Activated T-cell treated with anti-CD3 and anti-CD28 coated beads, Interleukin-2, amount 50 U/mL, for 4 hours (primary cell): ENCODE results near the gene GAL. TPM values are rescaled to one million over a fixed set of nuclear protein-coding genes. Genes with fewer than 3 reads are reported as not detected.

Experiments
- ATAC-seq, 2 donors: fragments of 200-7000 bp; cut with Tn5 transposase; one replicate each; pipeline ENCODE4 v1.10.0; 2021
- DNase-seq: peaks from one replicate; pipeline ENCODE4 v3.0.0-alpha.2; 2020
- H3K27me3 Mint-ChIP-seq: one replicate; pipeline ENCODE4 v1.8.0; 2021; ENCODE audit warnings: low read depth, mixed read lengths
- H3K36me3 Mint-ChIP-seq: one replicate; pipeline ENCODE4 v1.8.0; 2022; ENCODE audit warnings: mixed read lengths; ENCODE audit not compliant: insufficient read depth
- H3K4me1 Mint-ChIP-seq: one replicate; pipeline ENCODE4 v1.8.0; 2021; ENCODE audit warnings: low read depth, mixed read lengths
- H3K4me3 Mint-ChIP-seq: one replicate; pipeline ENCODE4 v1.8.0; 2021; ENCODE audit warnings: mild to moderate bottlenecking, moderate library complexity, mixed read lengths
- H3K9me3 Mint-ChIP-seq: one replicate; pipeline ENCODE4 v1.8.0; 2021; ENCODE audit warnings: mixed read lengths
- total RNA-seq, 3 donors: library from RNA; stranded (reverse); gene quantifications; one replicate each; pipeline ENCODE4 v1.2.1, GENCODE V29; 2021

Gene GAL
- total RNA-seq, 3 donors from 2014 or later = 2.7 to 5.5 (median 3.6) TPM

- no peak for DNase-seq
- ATAC-seq = no peak
- peaks cover 17% of the 10 kb centered on the region for H3K27me3 Mint-ChIP-seq
- peaks cover 6% of the 10 kb centered on the region for H3K9me3 Mint-ChIP-seq
- no peaks in the 10 kb centered on the region for H3K36me3 Mint-ChIP-seq
- no peaks in the 10 kb centered on the region for H3K4me1 Mint-ChIP-seq
- no peak overlapping the region for H3K4me3 Mint-ChIP-seq
These were observed 30.6 kb upstream of the GAL start for GRCh38 chr11:68653486-68654430.

DNA sequence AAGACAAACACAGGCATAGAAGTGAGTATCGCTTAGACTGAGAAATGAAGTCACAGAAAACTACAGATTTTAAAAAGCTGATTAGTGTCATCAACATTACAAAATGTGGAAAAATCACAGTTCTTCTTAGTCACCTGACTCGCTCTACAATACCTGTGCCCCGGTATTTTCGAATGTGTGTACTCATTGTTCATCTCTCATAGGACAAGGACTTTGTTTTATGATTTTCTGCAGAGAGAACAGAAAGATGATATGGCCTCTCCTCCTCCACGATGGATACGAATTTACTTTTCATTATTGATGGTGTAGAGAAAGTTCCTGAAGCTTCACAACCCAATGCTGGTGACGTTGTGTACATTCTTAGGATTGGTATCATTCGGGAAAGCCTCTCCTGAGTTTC, 29.4 kb upstream of the GAL start:
- Mint-ChIP-seq H3K4me1 (no peaks in the 10 kb centered on the region), H3K9me3 (peaks cover 6% of the 10 kb centered on the region), H3K36me3 (no peaks in the 10 kb centered on the region), H3K4me3 (no peak overlapping the region), H3K27me3 (peaks cover 14% of the 10 kb centered on the region)
- DNase-seq (no peak), ATAC-seq (no peak)

GRCh38 chr11:68655406-68655805, 28.9 kb upstream of the GAL start:
- H3K36me3 Mint-ChIP-seq = no peaks in the 10 kb centered on the region
- no peaks in the 10 kb centered on the region for H3K4me1 Mint-ChIP-seq
- ATAC-seq = no peak
- no peak for DNase-seq
- peaks cover 15% of the 10 kb centered on the region for H3K27me3 Mint-ChIP-seq
- peaks cover 6% of the 10 kb centered on the region for H3K9me3 Mint-ChIP-seq
- H3K4me3 Mint-ChIP-seq = no peak overlapping the region

- no peak overlapping the region for H3K4me3 Mint-ChIP-seq
- no peaks in the 10 kb centered on the region for H3K36me3 Mint-ChIP-seq
- peaks cover 16% of the 10 kb centered on the region for H3K27me3 Mint-ChIP-seq
These were observed 28.5 kb upstream of the GAL start for GRCh38 chr11:68655806-68656205.

DNA sequence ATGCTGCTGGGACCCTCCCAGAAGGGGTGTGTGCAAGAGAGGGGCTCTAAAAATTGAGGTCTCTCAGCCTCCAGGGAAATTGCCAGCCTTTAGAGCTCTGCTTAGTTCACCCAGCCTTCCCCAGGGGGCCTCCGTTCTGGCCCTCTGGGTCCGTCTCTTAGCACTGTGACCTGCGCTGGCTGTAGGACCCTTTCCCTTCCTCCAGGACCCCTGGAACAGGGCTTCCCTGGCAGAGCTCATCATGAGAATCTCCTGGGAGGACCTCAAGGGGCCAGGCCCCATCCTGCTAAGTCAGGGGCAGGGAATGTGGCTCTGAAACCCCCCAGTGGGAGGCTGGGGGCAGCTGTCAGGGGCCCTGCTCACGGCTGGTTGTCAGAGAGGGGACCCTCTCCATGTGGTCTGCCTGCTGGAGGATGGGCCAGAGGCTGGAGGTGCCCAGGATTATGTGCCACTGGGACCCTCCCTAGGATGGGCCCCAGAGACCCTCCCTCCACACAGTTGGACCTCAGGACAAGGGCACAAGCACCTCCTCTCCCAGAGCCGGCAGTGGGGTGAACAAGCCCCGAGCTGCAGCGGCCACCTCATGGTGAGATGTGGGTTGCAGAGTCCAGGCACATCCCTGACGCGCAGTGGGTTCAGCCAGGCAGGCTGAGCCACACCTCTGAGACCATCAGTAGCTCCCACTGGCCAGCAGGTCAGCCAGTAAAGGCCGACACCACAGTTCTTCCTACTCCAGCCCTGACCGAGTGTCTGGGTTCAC, 27.1 kb upstream of the GAL start:
- Mint-ChIP-seq H3K4me1 (no peaks in the 10 kb centered on the region), H3K9me3 (peaks cover 6% of the 10 kb centered on the region), H3K4me3 (no peak overlapping the region), H3K27me3 (peaks cover 19% of the 10 kb centered on the region), H3K36me3 (no peaks in the 10 kb centered on the region)
- ATAC-seq (no peak), DNase-seq (no peak)

More at GRCh38 chr11:68655806-68656205, 28.5 kb upstream of the GAL start:
- DNase-seq = no peak
- no peak for ATAC-seq
- H3K9me3 Mint-ChIP-seq = peaks cover 6% of the 10 kb centered on the region
- no peaks in the 10 kb centered on the region for H3K4me1 Mint-ChIP-seq

- Mint-ChIP-seq H3K27me3 (peaks cover 20% of the 10 kb centered on the region), H3K4me1 (no peaks in the 10 kb centered on the region)
These were observed 26.2 kb upstream of the GAL start for GRCh38 chr11:68658097-68658496.

GRCh38 chr11:68658661-68659060, 25.7 kb upstream of the GAL start:
- H3K27me3 Mint-ChIP-seq = peaks cover 21% of the 10 kb centered on the region
- H3K9me3 Mint-ChIP-seq = peaks cover 6% of the 10 kb centered on the region
- no peaks in the 10 kb centered on the region for H3K36me3 Mint-ChIP-seq
- no peak for DNase-seq
- no peak overlapping the region for H3K4me3 Mint-ChIP-seq
- no peak for ATAC-seq
- H3K4me1 Mint-ChIP-seq = no peaks in the 10 kb centered on the region

More at GRCh38 chr11:68658097-68658496, 26.2 kb upstream of the GAL start:
- DNase-seq (no peak), ATAC-seq (no peak)
- no peak overlapping the region for H3K4me3 Mint-ChIP-seq
- no peaks in the 10 kb centered on the region for H3K36me3 Mint-ChIP-seq
- peaks cover 6% of the 10 kb centered on the region for H3K9me3 Mint-ChIP-seq

- H3K4me1 Mint-ChIP-seq = no peaks in the 10 kb centered on the region
- H3K36me3 Mint-ChIP-seq = no peaks in the 10 kb centered on the region
- H3K9me3 Mint-ChIP-seq = peaks cover 6% of the 10 kb centered on the region
- no peak overlapping the region for H3K4me3 Mint-ChIP-seq
- ATAC-seq (no peak), DNase-seq (no peak)
- H3K27me3 Mint-ChIP-seq = peaks cover 19% of the 10 kb centered on the region
These were observed 25.0 kb upstream of the GAL start for GRCh38 chr11:68659158-68659921.

GRCh38 chr11:68660066-68660810, 24.1 kb upstream of the GAL start:
- ATAC-seq = no peak
- Mint-ChIP-seq H3K4me3 (no peak overlapping the region), H3K4me1 (no peaks in the 10 kb centered on the region), H3K27me3 (peaks cover 20% of the 10 kb centered on the region), H3K36me3 (no peaks in the 10 kb centered on the region), H3K9me3 (peaks cover 3% of the 10 kb centered on the region)
- no peak for DNase-seq

DNA sequence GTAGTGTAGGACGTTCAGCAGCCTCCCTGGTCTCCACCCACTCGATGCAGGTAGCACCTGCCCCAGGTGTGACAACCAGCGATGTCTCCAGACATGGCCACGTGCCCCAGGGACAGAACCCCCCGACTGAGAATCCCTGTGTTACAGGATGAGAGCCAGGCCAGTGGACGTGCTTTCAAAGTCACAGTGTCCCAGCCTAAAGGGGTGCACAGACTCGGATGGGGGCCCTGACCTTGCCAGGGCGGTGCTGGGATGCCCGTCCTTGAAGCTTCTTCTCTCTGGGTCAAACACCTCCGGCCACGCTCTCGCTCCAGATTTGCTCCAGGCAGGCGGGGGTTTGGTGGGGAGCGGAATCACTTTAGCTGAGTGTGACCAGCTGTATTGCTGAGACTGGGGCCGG, 23.3 kb upstream of the GAL start:
- no peak for ATAC-seq

DNA sequence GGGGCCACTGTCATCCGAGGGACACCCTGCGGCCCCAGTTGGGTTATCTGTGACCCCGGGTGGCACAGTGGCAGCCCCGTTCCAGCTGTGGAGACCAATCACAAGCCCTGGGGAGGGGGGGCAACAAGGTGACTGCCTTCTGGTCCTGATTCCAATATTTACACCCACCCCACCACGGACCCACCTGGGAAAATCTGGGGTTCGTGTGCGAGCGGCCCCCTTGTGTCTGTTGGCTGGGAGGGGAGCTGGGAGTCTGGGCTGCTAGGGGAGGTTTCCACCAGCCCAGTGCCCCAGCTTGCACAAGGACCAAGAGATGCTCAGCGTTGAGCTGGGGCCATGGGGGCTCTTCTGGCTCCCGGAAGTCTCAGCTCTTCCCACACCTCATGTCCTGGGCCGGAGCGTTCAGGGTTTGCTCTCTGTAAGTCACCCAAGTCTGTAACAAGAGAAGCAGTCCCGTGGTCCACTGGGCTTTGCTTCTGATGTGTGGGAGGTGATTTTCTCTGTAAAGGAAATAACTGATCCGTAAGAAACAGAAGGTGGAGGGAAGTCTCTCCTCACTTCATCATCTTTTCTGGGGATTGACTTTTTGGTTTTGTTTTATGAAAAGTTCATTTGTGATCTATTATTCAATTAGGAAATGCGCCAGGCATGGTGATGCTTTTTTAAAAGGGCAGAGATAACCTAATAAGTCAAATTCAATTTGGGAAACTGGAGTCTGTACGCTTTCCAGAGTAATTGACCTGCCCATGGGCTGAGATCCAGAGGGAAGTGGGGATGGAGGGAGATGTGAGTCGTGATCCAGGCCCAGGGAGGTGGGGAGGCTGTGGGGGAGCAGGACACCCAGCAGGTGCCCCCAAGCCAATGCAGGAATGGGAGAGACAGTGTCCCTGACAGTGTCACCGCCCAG, 22.4 kb upstream of the GAL start:
- H3K4me3 Mint-ChIP-seq = no peak overlapping the region
- H3K9me3 Mint-ChIP-seq = no peaks in the 10 kb centered on the region
- H3K4me1 Mint-ChIP-seq = no peaks in the 10 kb centered on the region
- DNase-seq (no peak), ATAC-seq (no peak)
- H3K27me3 Mint-ChIP-seq = peaks cover 19% of the 10 kb centered on the region
- H3K36me3 Mint-ChIP-seq = no peaks in the 10 kb centered on the region

More for the DNA sequence above, 23.3 kb upstream of the GAL start:
- Mint-ChIP-seq H3K4me3 (no peak overlapping the region), H3K9me3 (no peaks in the 10 kb centered on the region), H3K36me3 (no peaks in the 10 kb centered on the region), H3K4me1 (no peaks in the 10 kb centered on the region), H3K27me3 (peaks cover 19% of the 10 kb centered on the region)
- no peak for DNase-seq

DNA sequence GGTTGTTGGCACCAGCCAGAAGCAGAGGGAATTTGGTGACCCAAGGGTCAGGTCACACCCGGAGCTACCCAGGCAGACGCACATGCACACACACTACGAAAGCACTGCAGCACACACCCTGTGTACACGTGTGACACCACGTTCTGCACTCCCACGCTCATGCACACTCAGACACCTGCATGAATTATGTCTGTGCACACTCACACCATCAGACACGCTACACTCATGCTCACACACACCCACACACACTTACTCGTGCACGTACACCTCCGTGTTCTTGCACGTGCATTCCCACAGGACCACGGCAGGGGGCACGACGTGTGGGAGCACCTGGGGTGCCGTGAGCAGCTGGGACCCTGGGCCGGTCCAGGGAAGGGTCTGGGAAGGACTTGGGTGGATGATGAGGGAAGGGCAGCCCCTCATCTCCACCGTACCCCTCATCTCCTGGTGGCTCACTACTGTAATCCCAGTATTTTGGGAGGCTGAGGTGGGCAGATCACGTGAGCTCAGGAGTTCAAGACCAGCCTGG, 20.8 kb upstream of the GAL start:
- Mint-ChIP-seq H3K36me3 (no peaks in the 10 kb centered on the region), H3K27me3 (peaks cover 14% of the 10 kb centered on the region), H3K4me3 (no peak overlapping the region), H3K4me1 (no peaks in the 10 kb centered on the region), H3K9me3 (no peaks in the 10 kb centered on the region)
- DNase-seq (no peak), ATAC-seq (no peak)

GRCh38 chr11:68664141-68664540, 20.2 kb upstream of the GAL start:
- H3K9me3 Mint-ChIP-seq = no peaks in the 10 kb centered on the region
- DNase-seq = no peak

More at GRCh38 chr11:68664141-68664540, 20.2 kb upstream of the GAL start:
- H3K27me3 Mint-ChIP-seq = peaks cover 12% of the 10 kb centered on the region
- ATAC-seq = no peak
- H3K4me3 Mint-ChIP-seq = no peak overlapping the region
- H3K4me1 Mint-ChIP-seq = no peaks in the 10 kb centered on the region
- H3K36me3 Mint-ChIP-seq = no peaks in the 10 kb centered on the region
